GM04503 (cell line): Measurements from ENCODE around the gene LY6G6D.

Experiments
- DNase-seq: peaks from one replicate; pipeline ENCODE4 v3.0.0-alpha.2; 2012; ENCODE audit warnings: low read depth

LY6G6D gene

GRCh38 chr6:31715022-31715958 lies at the start of gene LY6G6D:
LY6G6D (plus strand) TSS chr6:31715348; CDS start chr6:31715356, 8 bp downstream.
- DNase-seq = no peak

- DNase-seq = peak; percentile 86
Observed at GRCh38 chr6:31665501-31666336, 49.4 kb upstream of the LY6G6D start, which contains the start of gene CSNK2B. CSNK2B (plus strand) TSS chr6:31666080; CDS start chr6:31666832, 752 bp downstream.

GRCh38 chr6:31666337-31666965 lies 48.7 kb upstream of the LY6G6D start:
- no peak for DNase-seq

- DNase-seq = no peak
Observed at GRCh38 chr6:31669676-31670075, 45.5 kb upstream of the LY6G6D start, which contains the start of gene LY6G5B. LY6G5B (plus strand) TSS chr6:31669976; CDS start chr6:31670951, 975 bp downstream.

- no peak for DNase-seq
Observed at GRCh38 chr6:31676322-31676903, 38.7 kb upstream of the LY6G6D start.

GRCh38 chr6:31676904-31677303 lies 38.2 kb upstream of the LY6G6D start:
- no peak for DNase-seq

- DNase-seq = no peak
Observed at GRCh38 chr6:31677955-31678354, 37.2 kb upstream of the LY6G6D start.

- peak; percentile 48 for DNase-seq
Observed at GRCh38 chr6:31680226-31681134, 34.7 kb upstream of the LY6G6D start, which contains the start of gene LY6G5C. LY6G5C (minus strand) TSS chr6:31681067; CDS start chr6:31680373, 694 bp downstream.

GRCh38 chr6:31681135-31681671 lies 33.9 kb upstream of the LY6G6D start:
- DNase-seq = no peak

- no peak for DNase-seq
Observed at GRCh38 chr6:31683591-31683990, 31.6 kb upstream of the LY6G6D start.

GRCh38 chr6:31686483-31686882 lies 28.7 kb upstream of the LY6G6D start:
- DNase-seq = no peak

GRCh38 chr6:31687321-31687720 lies 27.8 kb upstream of the LY6G6D start:
- no peak for DNase-seq

- no peak for DNase-seq
Observed at GRCh38 chr6:31687860-31688693, 27.1 kb upstream of the LY6G6D start.

GRCh38 chr6:31689249-31690110 lies 25.7 kb upstream of the LY6G6D start:
- DNase-seq = no peak

GRCh38 chr6:31690231-31691077 lies 24.7 kb upstream of the LY6G6D start:
- no peak for DNase-seq

GRCh38 chr6:31691078-31691463 lies 24.1 kb upstream of the LY6G6D start:
- DNase-seq = no peak

GRCh38 chr6:31691564-31692108 lies 23.5 kb upstream of the LY6G6D start:
- DNase-seq = no peak
